ENCODE measurements around the gene STPG3.

The STPG3 gene

DNA sequence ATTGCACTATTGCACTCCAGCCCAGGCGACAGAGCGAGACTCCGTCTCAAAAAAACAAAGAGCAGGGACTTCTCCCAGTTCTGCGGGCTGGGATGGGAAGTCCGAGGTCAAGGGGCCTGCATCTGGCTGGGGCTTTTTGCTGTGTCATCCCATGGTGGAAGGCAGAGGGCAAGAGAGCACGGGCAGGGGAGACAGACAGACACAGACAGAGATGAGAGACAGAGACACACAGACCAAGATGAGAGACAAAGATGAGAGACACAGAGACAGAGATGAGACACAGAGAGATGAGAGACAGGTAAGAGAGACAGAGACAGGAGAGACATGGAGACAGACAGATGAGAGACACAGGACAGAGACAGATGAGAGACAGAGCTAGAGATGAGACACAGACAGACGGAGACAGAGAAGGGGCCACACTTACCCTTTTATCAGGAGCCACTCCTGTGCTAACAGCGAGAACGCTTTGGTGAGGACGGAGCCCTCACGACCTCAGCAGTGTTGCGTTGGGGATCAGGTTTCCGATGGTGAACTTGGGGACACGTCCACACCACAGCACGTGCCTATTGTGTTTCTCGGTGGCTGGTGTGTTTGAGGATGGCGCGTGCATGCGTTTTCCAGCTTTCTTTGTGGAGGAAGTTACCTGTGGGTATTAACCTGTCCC, 17.6 kb downstream of the STPG3 start:
- no peak overlapping the region for H3K4me3 Mint-ChIP-seq
- H3K36me3 Mint-ChIP-seq (ENCODE audit: low read depth): peaks cover 26% of the 10 kb centered on the region
- H3K4me1 Mint-ChIP-seq (ENCODE audit: low read depth): peaks cover 6% of the 10 kb centered on the region
- no peak for DNase-seq (ENCODE audit: low spot score)
- H3K27ac Mint-ChIP-seq: no peak overlapping the region
- H3K9me3 Mint-ChIP-seq: no peaks in the 10 kb centered on the region
- H3K27me3 Mint-ChIP-seq (ENCODE audit: low read depth): no peaks in the 10 kb centered on the region

DNA sequence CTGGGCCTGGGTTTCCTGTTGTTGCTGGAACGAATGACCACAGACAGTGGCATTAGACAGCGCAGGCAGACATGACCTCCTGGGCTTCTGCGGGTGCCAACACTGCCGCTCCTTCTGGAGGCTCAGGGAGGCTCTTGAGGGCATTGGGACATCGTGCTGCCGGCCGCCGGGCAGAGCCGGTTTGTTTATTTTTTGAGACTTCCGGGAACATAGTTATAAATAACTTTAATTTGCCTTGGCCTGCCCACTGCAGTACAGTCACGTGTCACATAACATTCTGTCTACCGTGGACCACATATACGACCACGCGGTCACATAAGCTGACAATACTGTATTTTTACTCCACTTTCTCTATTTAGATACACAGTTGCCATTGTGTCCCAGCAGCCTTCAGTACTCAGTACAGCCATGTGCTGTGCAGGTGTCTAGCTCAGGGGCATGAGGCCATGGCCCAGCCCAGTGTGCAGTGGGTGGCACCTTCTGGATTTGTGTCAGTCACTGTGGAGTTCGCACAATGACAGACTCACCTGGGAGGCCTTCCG, 18.2 kb downstream of the STPG3 start:
- H3K27ac Mint-ChIP-seq: no peak overlapping the region
- H3K9me3 Mint-ChIP-seq: no peaks in the 10 kb centered on the region
- no peak overlapping the region for H3K4me3 Mint-ChIP-seq
- DNase-seq (ENCODE audit: low spot score): no peak
- peaks cover 6% of the 10 kb centered on the region for H3K4me1 Mint-ChIP-seq (ENCODE audit: low read depth)
- no peaks in the 10 kb centered on the region for H3K27me3 Mint-ChIP-seq (ENCODE audit: low read depth)
- H3K36me3 Mint-ChIP-seq (ENCODE audit: low read depth): peaks cover 20% of the 10 kb centered on the region

GRCh38 chr9:137270929-137271695, 20.0 kb downstream of the STPG3 start:
- peak overlapping the region; percentile 55 for H3K27ac Mint-ChIP-seq
- H3K4me1 Mint-ChIP-seq (ENCODE audit: low read depth): peaks cover 11% of the 10 kb centered on the region
- H3K36me3 Mint-ChIP-seq (ENCODE audit: low read depth): peaks cover 17% of the 10 kb centered on the region
- no peaks in the 10 kb centered on the region for H3K27me3 Mint-ChIP-seq (ENCODE audit: low read depth)
- DNase-seq (ENCODE audit: low spot score): no peak
- H3K9me3 Mint-ChIP-seq: no peaks in the 10 kb centered on the region
- no peak overlapping the region for H3K4me3 Mint-ChIP-seq

DNA sequence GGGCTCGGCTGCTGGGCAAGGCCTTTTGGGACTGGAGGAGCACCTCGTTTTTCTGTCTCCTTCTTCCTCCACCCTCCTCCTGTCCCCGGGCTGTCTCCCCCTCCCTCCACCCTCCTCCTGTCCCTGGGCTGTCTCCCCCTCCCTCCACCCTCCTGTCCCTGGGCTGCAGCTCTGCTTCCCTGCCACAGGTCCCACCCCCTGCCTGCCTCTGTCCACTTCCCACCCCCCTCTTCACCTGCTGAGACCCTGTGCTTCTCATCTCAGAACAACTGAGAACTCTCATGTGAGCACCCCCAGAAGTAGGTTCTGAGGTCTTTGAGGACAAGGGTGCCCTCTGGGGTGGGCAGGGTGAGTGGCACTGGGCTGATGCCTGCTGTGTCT, 20.6 kb downstream of the STPG3 start:
- no peaks in the 10 kb centered on the region for H3K9me3 Mint-ChIP-seq
- peaks cover 17% of the 10 kb centered on the region for H3K36me3 Mint-ChIP-seq (ENCODE audit: low read depth)
- no peak for DNase-seq (ENCODE audit: low spot score)
- no peak overlapping the region for H3K4me3 Mint-ChIP-seq
- H3K27me3 Mint-ChIP-seq (ENCODE audit: low read depth): no peaks in the 10 kb centered on the region
- peaks cover 12% of the 10 kb centered on the region for H3K4me1 Mint-ChIP-seq (ENCODE audit: low read depth)
- peak overlapping the region; percentile 55 for H3K27ac Mint-ChIP-seq

GRCh38 chr9:137272241-137273094, 21.4 kb downstream of the STPG3 start:
- peaks cover 17% of the 10 kb centered on the region for H3K36me3 Mint-ChIP-seq (ENCODE audit: low read depth)
- H3K9me3 Mint-ChIP-seq: no peaks in the 10 kb centered on the region
- no peaks in the 10 kb centered on the region for H3K27me3 Mint-ChIP-seq (ENCODE audit: low read depth)
- no peak for DNase-seq (ENCODE audit: low spot score)
- H3K4me1 Mint-ChIP-seq (ENCODE audit: low read depth): peaks cover 16% of the 10 kb centered on the region
- no peak overlapping the region for H3K4me3 Mint-ChIP-seq
- H3K27ac Mint-ChIP-seq: no peak overlapping the region

DNA sequence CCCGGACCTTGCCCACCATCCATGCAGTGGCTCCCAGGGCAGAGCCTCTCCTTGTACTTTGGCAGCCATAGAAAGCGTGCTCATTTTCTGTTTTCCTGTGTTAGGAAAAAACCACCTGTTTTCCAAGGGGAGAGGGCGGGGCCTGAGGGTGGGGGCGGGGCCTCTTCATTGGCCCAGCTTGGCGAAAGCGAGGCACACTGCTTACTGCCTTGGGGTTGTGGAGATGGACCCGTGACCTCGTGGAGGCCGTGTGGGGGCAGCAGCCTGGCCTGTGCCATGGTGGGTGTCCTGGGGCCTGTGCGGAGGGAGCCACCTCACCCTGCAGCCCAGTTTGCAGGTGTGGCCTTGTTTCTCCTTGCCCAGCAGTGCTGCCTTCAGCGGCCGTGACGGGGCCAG, 22.0 kb downstream of the STPG3 start:
- H3K4me1 Mint-ChIP-seq (ENCODE audit: low read depth): peaks cover 16% of the 10 kb centered on the region
- H3K9me3 Mint-ChIP-seq: no peaks in the 10 kb centered on the region
- DNase-seq (ENCODE audit: low spot score): no peak
- H3K27ac Mint-ChIP-seq: no peak overlapping the region
- no peak overlapping the region for H3K4me3 Mint-ChIP-seq
- peaks cover 17% of the 10 kb centered on the region for H3K36me3 Mint-ChIP-seq (ENCODE audit: low read depth)
- no peaks in the 10 kb centered on the region for H3K27me3 Mint-ChIP-seq (ENCODE audit: low read depth)

DNA sequence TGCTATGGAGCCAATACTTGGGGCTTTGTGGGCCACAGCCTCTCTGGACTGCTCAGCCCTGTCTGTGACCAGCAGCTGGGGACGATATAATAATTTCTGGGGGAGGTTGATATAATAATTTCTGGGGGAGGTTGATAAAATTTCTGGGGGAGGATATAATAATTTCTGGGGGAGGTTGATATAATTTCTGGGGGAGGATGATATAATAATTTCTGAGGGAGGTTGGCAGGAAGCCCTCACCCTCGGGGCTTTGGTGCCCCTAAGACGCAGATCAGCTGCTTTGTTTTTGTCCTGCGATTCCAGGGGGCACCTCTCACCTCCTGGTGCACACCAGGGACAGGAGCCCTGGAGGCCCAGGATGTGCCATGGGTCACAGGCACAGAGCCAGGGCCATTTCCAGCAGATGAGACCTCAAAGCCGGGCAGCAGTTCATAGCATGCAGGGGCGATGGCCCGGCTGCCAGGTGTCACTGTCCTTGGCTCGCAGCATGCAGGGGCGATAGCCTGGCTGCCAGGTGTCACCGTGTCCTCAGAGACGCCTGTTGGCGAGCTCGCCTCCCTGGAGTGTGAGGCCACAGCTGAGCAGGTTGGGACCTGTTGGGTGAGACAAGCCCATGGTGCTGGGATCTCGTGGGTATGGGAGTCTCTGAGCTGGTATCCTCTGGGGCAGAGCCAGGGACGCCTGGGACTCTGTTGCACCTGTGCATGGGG, 22.7 kb downstream of the STPG3 start:
- Mint-ChIP-seq H3K36me3 (ENCODE audit: low read depth) (peaks cover 13% of the 10 kb centered on the region), H3K4me1 (ENCODE audit: low read depth) (peaks cover 14% of the 10 kb centered on the region), H3K4me3 (no peak overlapping the region), H3K9me3 (no peaks in the 10 kb centered on the region), H3K27ac (no peak overlapping the region), H3K27me3 (ENCODE audit: low read depth) (no peaks in the 10 kb centered on the region)
- no peak for DNase-seq (ENCODE audit: low spot score)

DNA sequence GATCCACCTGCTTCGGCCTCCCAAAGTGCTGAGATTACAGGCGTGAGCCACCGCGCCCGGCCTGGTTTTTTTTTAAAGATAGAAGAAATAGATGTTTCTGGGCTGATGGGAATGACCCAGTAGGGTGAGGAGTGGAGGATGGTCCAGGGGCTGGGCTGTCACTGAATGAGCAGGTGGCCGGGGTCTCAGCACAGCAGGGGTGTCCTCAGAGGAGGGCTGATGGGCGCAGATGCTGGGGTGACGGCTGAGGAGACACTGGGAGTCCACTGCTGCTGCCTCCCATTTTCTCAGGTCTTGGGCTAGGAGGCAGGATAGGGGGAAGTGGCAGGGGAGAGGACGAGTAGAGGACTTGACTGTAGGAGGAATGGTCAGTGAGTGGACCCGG, 24.1 kb downstream of the STPG3 start:
- no peak for DNase-seq (ENCODE audit: low spot score)
- H3K27me3 Mint-ChIP-seq (ENCODE audit: low read depth): no peaks in the 10 kb centered on the region
- H3K9me3 Mint-ChIP-seq: no peaks in the 10 kb centered on the region
- H3K4me1 Mint-ChIP-seq (ENCODE audit: low read depth): peaks cover 14% of the 10 kb centered on the region
- H3K4me3 Mint-ChIP-seq: no peak overlapping the region
- peaks cover 4% of the 10 kb centered on the region for H3K36me3 Mint-ChIP-seq (ENCODE audit: low read depth)
- peak overlapping the region; percentile 70 for H3K27ac Mint-ChIP-seq

GRCh38 chr9:137275588-137276472, 24.7 kb downstream of the STPG3 start:
- H3K27me3 Mint-ChIP-seq (ENCODE audit: low read depth): no peaks in the 10 kb centered on the region
- H3K27ac Mint-ChIP-seq: peak overlapping the region; percentile 70
- no peak for DNase-seq (ENCODE audit: low spot score)
- H3K4me3 Mint-ChIP-seq: no peak overlapping the region
- H3K9me3 Mint-ChIP-seq: no peaks in the 10 kb centered on the region
- H3K4me1 Mint-ChIP-seq (ENCODE audit: low read depth): peaks cover 14% of the 10 kb centered on the region
- peaks cover 4% of the 10 kb centered on the region for H3K36me3 Mint-ChIP-seq (ENCODE audit: low read depth)

- Mint-ChIP-seq H3K4me3 (peak overlapping the region; percentile 74), H3K9me3 (no peaks in the 10 kb centered on the region), H3K27me3 (ENCODE audit: low read depth) (no peaks in the 10 kb centered on the region), H3K27ac (peak overlapping the region; percentile 87), H3K4me1 (ENCODE audit: low read depth) (peaks cover 10% of the 10 kb centered on the region), H3K36me3 (ENCODE audit: low read depth) (peaks cover 4% of the 10 kb centered on the region)
- DNase-seq (ENCODE audit: low spot score): no peak
Observed at GRCh38 chr9:137276473-137277328, 25.6 kb downstream of the STPG3 start.

DNA sequence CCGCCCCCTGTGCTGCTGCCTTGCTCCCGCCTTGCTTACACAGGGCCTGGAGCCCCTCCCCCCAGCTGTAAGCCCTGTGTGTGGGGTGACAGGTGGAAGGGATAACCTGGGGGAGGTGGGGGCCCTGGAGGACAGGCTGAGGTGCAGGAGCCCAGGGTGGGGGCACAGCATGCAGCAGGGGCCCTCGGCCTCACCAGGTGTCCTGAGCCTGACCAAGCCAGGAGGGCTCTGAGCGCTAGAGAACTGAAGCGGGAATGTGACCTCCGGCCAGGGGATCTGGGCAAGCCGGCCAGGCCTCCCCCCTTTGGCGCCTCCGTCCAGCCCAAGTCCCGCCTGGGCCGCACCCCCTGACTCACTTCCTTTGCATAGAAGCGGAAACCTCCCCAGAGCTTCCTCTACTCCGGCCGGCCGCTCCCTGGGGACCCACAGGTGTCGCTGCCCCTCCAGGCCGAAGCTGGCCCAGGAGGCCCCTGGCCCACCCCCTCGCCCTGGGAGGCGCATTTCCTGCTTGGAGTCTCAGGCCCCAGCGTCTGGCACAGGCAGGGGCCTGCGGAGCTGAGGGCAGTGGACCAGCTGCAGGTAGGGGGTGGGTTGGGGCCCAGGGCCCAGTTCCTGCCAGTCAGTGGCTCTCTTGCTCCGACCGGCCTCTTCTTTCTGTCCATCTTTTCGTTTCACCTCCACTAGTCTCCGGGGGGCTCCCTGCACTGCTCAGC, 26.4 kb downstream of the STPG3 start, which contains the start of gene TOR4A:
Gene TOR4A (plus strand): TSS at position 398 of the 713 bp plus-strand sequence. CDS start 964 bp downstream, outside the sequence.
- Mint-ChIP-seq H3K4me1 (ENCODE audit: low read depth) (peaks cover 11% of the 10 kb centered on the region), H3K27ac (peak within 1 kb of the TSS; percentile 87), H3K9me3 (no peaks in the 10 kb centered on the region), H3K27me3 (ENCODE audit: low read depth) (no peaks in the 10 kb centered on the region), H3K36me3 (ENCODE audit: low read depth) (peaks cover 8% of the 10 kb centered on the region), H3K4me3 (peak within 1 kb of the TSS; percentile 93)
- peak; percentile 62 for DNase-seq (ENCODE audit: low spot score)

Measured in T-helper 2 cell treated with Interferon-gamma antibody and Interleukin-4, amounts not matched to agents 5 μg/mL and 100 μg/mL, for 36 hours (primary cell).